C4-2B (cell line): ENCODE results near the gene HEBP1.

Experiments used
- H3K27ac ChIP-seq: fragments of 450-650 bp; 2 replicates; pipeline ENCODE4 v1.5.1; 2017
- CTCF ChIP-seq: fragments of 450-650 bp; conservative IDR thresholded peaks from 2 replicates; pipeline ENCODE4 v1.5.1; 2017; ENCODE audit warnings: mild to moderate bottlenecking
- ZFX ChIP-seq: fragments of 450-650 bp; IDR thresholded peaks from 2 replicates; pipeline ENCODE4 v1.6.1; 2017

Gene HEBP1

GRCh38 chr12:12947902-12948301 lies 52.2 kb downstream of the HEBP1 start:
- H3K27ac ChIP-seq: no peak overlapping the region
- TF ChIP-seq ZFX: no peak

GRCh38 chr12:12946686-12947355 lies 53.2 kb downstream of the HEBP1 start:
- TF ChIP-seq CTCF: no peak
- TF ChIP-seq ZFX: no peak
- no peak overlapping the region for H3K27ac ChIP-seq

GRCh38 chr12:12945591-12945990 lies 54.5 kb downstream of the HEBP1 start:
- TF ChIP-seq ZFX: no peak
- no peak overlapping the region for H3K27ac ChIP-seq

GRCh38 chr12:12943586-12944260 lies 56.3 kb downstream of the HEBP1 start:
- TF ChIP-seq CTCF (no peak), ZFX (no peak)
- no peak overlapping the region for H3K27ac ChIP-seq

- H3K27ac ChIP-seq: no peak overlapping the region
- TF ChIP-seq ZFX (no peak), CTCF (no peak)
These were observed 58.4 kb downstream of the HEBP1 start for GRCh38 chr12:12941450-12942350.

- TF ChIP-seq CTCF (no peak), ZFX (no peak)
- no peak overlapping the region for H3K27ac ChIP-seq
These were observed 60.2 kb downstream of the HEBP1 start for GRCh38 chr12:12939888-12940287.

GRCh38 chr12:12938541-12938940 lies 61.5 kb downstream of the HEBP1 start:
- no peak overlapping the region for H3K27ac ChIP-seq
- TF ChIP-seq CTCF: no peak
- no peak for TF ChIP-seq ZFX

- H3K27ac ChIP-seq: no peak overlapping the region
- no peak for TF ChIP-seq ZFX
- TF ChIP-seq CTCF: no peak
These were observed 63.0 kb downstream of the HEBP1 start for GRCh38 chr12:12936983-12937491.
